CD4-positive, alpha-beta T cell treated with Interleukin-17A for 4 hours (primary cell): ENCODE measurements around the gene SRRT.

Experiments used
- DNase-seq: peaks from one replicate; pipeline ENCODE4 v3.0.0-alpha.2; 2020; ENCODE audit warnings: mixed read lengths

Gene SRRT, protein sequence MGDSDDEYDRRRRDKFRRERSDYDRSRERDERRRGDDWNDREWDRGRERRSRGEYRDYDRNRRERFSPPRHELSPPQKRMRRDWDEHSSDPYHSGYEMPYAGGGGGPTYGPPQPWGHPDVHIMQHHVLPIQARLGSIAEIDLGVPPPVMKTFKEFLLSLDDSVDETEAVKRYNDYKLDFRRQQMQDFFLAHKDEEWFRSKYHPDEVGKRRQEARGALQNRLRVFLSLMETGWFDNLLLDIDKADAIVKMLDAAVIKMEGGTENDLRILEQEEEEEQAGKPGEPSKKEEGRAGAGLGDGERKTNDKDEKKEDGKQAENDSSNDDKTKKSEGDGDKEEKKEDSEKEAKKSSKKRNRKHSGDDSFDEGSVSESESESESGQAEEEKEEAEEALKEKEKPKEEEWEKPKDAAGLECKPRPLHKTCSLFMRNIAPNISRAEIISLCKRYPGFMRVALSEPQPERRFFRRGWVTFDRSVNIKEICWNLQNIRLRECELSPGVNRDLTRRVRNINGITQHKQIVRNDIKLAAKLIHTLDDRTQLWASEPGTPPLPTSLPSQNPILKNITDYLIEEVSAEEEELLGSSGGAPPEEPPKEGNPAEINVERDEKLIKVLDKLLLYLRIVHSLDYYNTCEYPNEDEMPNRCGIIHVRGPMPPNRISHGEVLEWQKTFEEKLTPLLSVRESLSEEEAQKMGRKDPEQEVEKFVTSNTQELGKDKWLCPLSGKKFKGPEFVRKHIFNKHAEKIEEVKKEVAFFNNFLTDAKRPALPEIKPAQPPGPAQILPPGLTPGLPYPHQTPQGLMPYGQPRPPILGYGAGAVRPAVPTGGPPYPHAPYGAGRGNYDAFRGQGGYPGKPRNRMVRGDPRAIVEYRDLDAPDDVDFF

GRCh38 chr7:100874577-100875355 lies at the start of gene SRRT:
SRRT (plus strand) TSS chr7:100875103; CDS start chr7:100875591, 488 bp downstream.
- DNase-seq = peak; percentile 99

DNA sequence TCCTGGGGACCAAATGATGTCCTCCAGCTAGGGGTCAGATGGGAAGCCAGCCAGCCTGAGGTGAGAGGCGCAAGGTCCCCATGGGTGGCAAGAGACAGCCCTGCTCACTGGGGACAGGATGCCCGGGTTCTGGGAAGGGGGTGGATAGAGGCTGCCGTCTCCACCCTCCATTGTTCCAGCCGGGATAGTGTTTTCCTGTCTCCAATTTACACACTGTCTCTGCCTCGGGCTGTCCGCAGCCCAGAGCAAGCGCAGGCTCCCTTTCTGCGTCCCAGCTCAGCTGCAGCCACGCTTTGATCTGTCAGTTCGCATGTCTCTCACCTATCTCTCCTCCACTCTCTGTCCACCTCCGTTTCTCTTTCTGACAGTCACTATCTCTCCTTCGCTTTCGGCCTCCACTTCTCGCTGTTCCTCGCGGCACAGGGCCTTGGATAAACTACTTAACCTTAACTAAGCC lies 49.7 kb upstream of the SRRT start:
- DNase-seq = no peak

- no peak for DNase-seq
Measured at GRCh38 chr7:100825751-100826513, 49.0 kb upstream of the SRRT start.

DNA sequence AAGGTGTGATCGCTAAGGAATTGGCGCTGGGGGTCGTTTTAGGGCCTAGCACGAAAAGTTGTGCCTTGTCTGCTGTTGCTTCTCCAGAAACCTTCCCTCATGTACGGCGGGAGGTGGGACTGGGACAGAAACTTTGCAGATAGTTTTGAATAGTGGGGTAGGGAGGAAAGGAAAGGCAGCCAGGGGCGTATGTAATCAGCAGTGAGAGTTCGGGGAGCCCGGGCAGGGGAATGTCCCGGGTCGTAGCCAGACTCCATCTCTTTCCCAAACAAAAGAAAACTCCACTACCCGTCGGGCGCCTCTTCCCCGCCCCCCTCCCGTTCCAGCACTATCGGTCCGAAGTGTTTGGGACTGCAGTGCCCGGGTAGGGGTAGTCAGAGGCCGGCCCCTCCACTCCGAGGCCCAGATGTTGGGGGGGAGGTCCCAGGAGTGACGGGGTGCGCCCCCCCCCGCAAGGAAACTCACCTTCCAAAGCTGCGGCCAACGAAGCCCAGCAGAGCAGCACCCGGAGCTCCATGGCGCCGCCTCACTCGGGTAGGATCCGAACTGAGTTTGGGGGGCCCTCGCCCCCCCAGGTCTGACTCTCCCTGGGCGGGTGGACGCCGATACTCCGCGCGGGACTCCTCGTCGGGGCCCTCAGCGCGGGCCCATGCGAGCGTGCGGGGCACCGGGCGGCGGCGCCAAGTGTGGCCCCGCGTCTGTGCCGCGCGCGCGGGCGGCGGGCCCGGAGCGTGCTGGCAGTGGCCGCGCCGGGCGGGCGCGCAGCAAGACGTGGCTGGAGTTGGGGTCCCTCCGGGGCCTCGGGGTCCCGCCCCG lies 48.2 kb upstream of the SRRT start:
- DNase-seq = no peak

- peak; percentile 10 for DNase-seq
Measured at GRCh38 chr7:100827330-100828226, 47.3 kb upstream of the SRRT start, which contains the start of gene EPHB4. EPHB4 (minus strand) TSS chr7:100827523; CDS start chr7:100827030, 493 bp downstream.

DNA sequence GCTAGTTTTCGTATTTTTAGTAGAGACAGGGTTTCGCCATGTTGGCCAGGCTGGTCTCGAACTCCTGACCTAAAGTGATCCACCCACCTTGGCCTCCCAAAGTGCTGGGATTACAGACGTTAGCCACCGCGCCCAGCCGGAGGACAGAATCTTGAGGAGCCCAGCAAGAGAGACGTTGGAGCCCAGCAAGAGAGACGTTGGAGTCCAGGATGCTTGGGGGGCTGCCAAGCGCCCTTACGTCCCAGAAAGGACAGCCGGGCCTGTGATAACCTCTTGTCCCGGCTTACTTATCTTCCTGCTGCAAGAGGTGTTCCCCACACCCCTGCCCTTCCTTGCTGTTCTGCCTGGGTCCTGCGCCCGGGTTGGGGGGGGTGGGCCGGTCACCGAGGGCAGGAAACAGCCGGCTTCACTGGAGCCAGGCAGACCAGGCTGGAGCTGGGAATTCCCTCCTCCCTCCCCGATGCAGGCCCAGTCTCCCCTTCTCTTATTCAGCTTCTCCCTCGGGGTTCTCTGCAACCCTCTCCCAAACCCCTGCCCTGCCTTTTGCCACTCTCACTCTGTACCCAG lies 45.7 kb upstream of the SRRT start:
- DNase-seq = no peak

DNA sequence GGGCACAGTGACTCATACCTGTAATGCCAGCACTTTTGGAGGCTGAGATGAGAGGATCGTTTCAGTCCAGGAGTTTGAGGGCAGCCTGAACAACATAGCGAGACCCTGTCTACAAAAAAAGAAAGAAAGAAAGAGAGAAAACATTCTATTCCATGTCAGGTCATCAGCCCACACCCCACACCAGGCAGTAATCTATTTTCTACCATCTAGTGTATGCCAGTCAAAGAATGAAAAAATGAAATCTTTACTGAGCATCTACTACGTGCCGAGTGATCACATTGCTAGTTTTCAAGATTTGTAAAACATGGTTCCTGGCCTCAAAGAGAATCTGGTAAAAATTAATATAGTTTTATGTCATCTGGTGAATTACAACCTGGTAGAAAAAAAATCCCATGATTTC lies 44.5 kb upstream of the SRRT start:
- DNase-seq = no peak

DNA sequence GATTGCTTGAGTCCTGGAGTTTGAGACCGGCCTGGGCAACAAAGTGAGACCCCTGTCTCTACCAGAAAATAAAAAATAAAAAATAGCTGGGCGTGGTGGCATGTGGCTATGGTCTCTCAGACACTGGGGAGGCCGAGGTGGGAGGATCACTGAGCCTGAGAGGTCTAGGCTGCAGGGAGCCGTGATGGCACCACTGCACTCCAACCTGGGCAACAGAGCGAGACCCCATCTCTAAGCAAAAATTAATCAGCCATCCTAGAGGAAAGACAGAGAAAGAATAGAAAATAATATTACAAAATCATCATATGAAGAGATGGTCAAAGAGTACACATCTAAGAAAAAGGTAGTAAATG lies 42.6 kb upstream of the SRRT start:
- no peak for DNase-seq

DNA sequence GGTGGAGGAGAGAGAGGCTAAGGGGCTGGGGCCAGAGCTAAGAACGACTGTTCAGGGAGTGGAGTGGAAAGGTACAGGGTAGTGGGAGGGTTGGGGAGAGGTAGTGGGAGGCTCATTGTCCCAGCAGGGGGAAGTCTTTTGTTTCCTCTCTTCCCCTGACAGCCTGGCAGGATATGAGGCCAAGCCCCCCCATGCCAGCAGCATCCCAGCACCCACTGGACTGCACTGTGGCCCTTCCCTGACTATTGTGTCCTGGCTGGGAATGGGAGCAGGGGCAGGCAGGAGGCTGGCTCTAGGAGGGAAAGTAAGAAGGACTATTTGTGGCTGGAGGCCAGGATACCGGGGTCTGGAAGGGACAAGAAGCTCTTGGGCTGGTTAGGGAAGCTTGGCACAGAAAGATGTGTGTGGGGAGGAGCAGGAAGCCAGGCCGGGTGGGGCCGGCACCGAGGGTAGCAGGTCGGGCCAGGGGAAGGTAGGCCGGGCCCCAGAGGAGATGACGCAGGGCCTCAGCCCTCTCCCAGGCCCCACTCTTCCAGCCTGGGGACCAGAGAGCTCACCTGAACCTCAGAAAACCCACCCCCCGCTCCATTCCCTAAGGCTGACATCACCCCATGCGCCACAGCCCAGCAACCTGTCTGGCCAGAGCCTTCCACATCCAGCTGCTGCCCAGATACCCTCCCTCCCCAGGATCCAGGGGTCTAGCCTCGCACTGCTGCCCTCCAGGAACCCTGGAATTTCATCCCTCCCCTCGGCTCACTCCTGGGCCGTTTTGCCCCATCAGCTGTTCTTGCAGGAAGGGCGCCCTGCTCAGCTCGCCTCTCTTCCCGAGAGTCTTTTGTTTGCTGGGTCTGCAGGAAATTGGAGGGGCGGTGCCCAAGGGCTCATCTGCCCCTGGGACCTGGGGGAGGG lies 38.7 kb upstream of the SRRT start:
- DNase-seq = no peak

GRCh38 chr7:100836812-100837098 lies 38.1 kb upstream of the SRRT start:
- no peak for DNase-seq

- peak; percentile 87 for DNase-seq
Measured at GRCh38 chr7:100837099-100837836, 37.6 kb upstream of the SRRT start.

GRCh38 chr7:100839361-100839760 lies 35.5 kb upstream of the SRRT start:
- no peak for DNase-seq

DNA sequence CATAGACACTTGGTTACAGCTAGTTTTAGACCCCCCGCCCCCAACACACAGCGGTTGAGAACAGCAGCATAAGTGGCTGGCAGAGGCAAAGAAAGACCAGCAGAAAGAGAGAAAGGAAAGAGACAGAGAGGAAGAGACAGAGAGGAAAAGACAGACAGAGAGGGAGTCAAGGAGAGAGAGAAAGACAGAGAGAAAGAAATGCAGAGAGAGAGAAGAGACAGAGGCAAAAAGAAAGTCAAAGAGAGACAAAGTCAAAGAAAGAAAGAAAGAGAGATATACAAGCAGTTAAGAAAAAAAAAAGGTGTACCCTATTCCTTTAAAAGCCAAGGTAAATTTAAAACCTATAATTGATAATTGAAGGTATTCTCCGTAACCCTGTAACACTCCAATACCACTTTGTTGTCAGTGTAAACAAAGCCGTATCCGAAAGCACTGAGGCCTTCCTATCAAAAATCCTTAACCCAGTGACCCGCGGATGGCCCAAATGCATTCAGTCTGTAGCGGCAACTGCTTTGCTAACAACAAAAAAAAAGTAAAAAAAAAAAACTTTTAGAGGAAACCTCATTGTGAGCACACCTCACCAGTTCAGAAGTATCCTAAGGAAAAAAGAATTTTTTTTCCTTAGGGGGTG lies 34.3 kb upstream of the SRRT start:
- DNase-seq = no peak

- no peak for DNase-seq
Measured at GRCh38 chr7:100847360-100847759, 27.5 kb upstream of the SRRT start.

GRCh38 chr7:100852048-100852872 lies 22.6 kb upstream of the SRRT start, which contains the start of gene SLC12A9:
SLC12A9 (plus strand) TSS chr7:100852713; CDS start chr7:100854198, 1,485 bp downstream.
- DNase-seq = peak; percentile 93

DNA sequence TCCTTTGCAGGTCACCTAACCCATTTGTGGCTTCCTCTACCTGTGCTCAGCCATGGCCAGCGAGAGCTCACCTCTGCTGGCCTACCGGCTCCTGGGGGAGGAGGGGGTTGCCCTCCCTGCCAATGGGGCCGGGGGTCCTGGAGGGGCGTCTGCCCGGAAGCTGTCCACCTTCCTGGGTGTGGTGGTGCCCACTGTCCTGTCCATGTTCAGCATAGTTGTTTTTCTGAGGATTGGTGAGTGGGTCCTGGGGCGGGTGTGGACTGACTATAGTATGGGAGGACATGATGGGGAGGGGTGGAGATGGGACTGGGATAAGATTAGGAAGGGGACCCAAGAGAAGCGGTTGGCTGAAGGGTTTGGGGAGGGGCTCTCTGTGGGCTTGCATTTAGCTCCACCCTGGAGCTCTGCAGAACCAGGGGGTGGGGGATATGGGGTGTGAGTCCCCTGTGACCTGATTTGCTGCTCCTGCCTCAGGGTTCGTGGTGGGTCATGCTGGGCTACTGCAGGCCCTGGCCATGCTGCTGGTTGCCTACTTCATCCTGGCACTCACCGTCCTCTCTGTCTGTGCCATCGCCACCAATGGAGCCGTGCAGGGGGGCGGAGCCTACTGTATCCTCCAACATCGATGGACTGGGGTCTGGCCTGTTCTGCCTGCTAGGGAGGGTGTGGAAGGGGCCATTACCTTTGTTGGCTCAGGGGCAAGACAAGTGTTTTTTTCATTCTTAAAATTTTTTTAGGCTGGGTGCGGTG lies 20.6 kb upstream of the SRRT start:
- no peak for DNase-seq
